ENCODE measurements around the gene SND1.

Gene SND1

GRCh38 chr7:128059143-128059988, 407.4 kb downstream of the SND1 start:
- TF ChIP-seq ZBTB7A (IDR thresholded peaks at IDR 0.05; ENCODE audit: low read depth) (no peak), EGR1 (IDR thresholded peaks at IDR 0.05) (no peak)
- TF ChIP-seq, protein P1, sequence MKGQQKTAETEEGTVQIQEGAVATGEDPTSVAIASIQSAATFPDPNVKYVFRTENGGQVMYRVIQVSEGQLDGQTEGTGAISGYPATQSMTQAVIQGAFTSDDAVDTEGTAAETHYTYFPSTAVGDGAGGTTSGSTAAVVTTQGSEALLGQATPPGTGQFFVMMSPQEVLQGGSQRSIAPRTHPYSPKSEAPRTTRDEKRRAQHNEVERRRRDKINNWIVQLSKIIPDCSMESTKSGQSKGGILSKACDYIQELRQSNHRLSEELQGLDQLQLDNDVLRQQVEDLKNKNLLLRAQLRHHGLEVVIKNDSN (IDR thresholded peaks at IDR 0.05) = no peak

DNA sequence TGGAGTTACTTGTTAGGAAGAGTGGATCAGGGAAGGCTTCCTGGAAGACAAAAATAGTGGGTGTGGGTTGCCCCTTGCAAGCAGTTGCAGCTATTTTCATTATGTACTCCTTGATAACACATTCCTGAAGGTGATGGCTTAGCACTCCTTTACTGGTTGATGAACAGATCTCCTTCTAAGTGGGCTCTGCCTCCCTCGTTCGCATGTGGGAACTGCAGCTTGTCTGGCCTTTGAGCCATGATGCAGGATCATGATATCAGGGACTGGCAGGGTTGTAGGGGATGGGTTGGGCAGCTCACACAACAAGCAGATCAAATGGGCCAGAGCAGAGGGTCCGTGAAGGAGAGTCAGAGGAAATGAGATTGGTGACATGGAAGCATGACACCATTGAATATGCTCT, 408.0 kb downstream of the SND1 start:
- no peak for TF ChIP-seq NFIC (IDR thresholded peaks at IDR 0.05)
- TF ChIP-seq EGR1 (IDR thresholded peaks at IDR 0.05) = no peak
- no peak for TF ChIP-seq CEBPB (IDR thresholded peaks at IDR 0.05)
- TF ChIP-seq TEAD4 (IDR thresholded peaks at IDR 0.05) = no peak
- no peak for TF ChIP-seq ZBTB7A (IDR thresholded peaks at IDR 0.05; ENCODE audit: low read depth)
- TF ChIP-seq, protein P1 (IDR thresholded peaks at IDR 0.05) = no peak
- no peak for TF ChIP-seq YY1 (IDR thresholded peaks at IDR 0.05; ENCODE audit: low read depth)
- TF ChIP-seq, protein P2, sequence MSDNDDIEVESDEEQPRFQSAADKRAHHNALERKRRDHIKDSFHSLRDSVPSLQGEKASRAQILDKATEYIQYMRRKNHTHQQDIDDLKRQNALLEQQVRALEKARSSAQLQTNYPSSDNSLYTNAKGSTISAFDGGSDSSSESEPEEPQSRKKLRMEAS (IDR thresholded peaks at IDR 0.05) = no peak
- TF ChIP-seq TAF1 (IDR thresholded peaks at IDR 0.05; ENCODE audit: low read depth) = no peak
- no peak for TF ChIP-seq FOXM1 (IDR thresholded peaks at IDR 0.05; ENCODE audit: borderline replicate concordance, low read depth)
- TF ChIP-seq TCF12 (IDR thresholded peaks at IDR 0.05; ENCODE audit: low read depth) = no peak
- TF ChIP-seq, protein P3, sequence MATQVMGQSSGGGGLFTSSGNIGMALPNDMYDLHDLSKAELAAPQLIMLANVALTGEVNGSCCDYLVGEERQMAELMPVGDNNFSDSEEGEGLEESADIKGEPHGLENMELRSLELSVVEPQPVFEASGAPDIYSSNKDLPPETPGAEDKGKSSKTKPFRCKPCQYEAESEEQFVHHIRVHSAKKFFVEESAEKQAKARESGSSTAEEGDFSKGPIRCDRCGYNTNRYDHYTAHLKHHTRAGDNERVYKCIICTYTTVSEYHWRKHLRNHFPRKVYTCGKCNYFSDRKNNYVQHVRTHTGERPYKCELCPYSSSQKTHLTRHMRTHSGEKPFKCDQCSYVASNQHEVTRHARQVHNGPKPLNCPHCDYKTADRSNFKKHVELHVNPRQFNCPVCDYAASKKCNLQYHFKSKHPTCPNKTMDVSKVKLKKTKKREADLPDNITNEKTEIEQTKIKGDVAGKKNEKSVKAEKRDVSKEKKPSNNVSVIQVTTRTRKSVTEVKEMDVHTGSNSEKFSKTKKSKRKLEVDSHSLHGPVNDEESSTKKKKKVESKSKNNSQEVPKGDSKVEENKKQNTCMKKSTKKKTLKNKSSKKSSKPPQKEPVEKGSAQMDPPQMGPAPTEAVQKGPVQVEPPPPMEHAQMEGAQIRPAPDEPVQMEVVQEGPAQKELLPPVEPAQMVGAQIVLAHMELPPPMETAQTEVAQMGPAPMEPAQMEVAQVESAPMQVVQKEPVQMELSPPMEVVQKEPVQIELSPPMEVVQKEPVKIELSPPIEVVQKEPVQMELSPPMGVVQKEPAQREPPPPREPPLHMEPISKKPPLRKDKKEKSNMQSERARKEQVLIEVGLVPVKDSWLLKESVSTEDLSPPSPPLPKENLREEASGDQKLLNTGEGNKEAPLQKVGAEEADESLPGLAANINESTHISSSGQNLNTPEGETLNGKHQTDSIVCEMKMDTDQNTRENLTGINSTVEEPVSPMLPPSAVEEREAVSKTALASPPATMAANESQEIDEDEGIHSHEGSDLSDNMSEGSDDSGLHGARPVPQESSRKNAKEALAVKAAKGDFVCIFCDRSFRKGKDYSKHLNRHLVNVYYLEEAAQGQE (IDR thresholded peaks at IDR 0.05; ENCODE audit: low read depth) = no peak
- TF ChIP-seq EP300 (IDR thresholded peaks at IDR 0.05; ENCODE audit: borderline replicate concordance) = no peak

DNA sequence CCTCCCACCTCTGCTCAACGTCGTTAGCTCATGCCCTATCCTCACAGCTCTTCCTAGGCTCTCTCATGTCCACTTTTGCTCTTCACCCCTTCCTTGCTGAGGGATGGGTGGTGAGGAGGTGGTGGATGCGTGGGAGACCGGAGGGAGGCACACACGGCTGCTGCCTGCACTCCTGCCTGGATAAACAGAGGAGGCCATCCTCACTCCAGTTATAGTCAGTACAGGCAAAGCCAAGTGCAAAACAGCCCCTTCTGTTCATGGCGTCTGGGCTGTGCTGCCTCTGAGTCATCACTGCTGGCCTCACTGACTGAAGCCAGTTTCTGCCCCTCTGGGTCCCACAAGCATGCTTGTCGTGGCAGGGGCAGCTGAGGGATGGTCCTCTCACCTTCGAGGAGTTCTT, 411.1 kb downstream of the SND1 start:
- TF ChIP-seq TEAD4 (IDR thresholded peaks at IDR 0.05) = no peak
- TF ChIP-seq CREB1 (IDR thresholded peaks at IDR 0.05; ENCODE audit: low read depth) = no peak
- no peak for TF ChIP-seq CEBPB (IDR thresholded peaks at IDR 0.05)
- TF ChIP-seq, protein P2 (IDR thresholded peaks at IDR 0.05) = no peak
- TF ChIP-seq, protein P3 (IDR thresholded peaks at IDR 0.05; ENCODE audit: low read depth) = no peak
- no peak for TF ChIP-seq TAF1 (IDR thresholded peaks at IDR 0.05; ENCODE audit: low read depth)
- no peak for TF ChIP-seq EP300 (IDR thresholded peaks at IDR 0.05; ENCODE audit: borderline replicate concordance)
- TF ChIP-seq YY1 (IDR thresholded peaks at IDR 0.05; ENCODE audit: low read depth) = no peak
- no peak for TF ChIP-seq ZBTB7A (IDR thresholded peaks at IDR 0.05; ENCODE audit: low read depth)

DNA sequence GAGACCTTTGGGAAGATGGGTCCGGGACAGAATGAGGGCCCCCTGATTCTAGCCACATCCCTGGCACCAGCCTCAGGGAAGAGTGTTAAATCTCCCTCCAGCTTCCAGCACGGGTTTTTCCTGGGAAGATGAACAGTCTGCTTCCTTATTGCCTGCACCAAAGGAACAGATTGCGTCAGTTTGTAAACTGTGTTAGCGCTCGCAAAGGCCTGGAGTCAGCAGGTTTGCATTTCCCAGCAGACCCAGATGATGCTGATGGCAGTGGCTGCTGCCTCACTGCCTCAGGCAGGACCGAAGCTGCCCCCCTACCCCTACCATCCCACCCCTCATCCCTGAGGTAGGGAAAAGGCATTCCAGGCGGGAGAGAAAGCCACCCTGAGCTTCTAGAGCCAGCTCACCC, 413.9 kb downstream of the SND1 start:
- TF ChIP-seq, protein P2 (IDR thresholded peaks at IDR 0.05) = no peak
- TF ChIP-seq TEAD4 (IDR thresholded peaks at IDR 0.05) = no peak
- TF ChIP-seq YY1 (IDR thresholded peaks at IDR 0.05; ENCODE audit: low read depth) = no peak
- TF ChIP-seq NFIC (IDR thresholded peaks at IDR 0.05) = no peak
- TF ChIP-seq EP300 (IDR thresholded peaks at IDR 0.05; ENCODE audit: borderline replicate concordance) = no peak
- no peak for TF ChIP-seq TAF1 (IDR thresholded peaks at IDR 0.05; ENCODE audit: low read depth)
- TF ChIP-seq, protein P1 (IDR thresholded peaks at IDR 0.05) = no peak
- TF ChIP-seq FOXM1 (IDR thresholded peaks at IDR 0.05; ENCODE audit: borderline replicate concordance, low read depth) = no peak
- no peak for TF ChIP-seq ZBTB7A (IDR thresholded peaks at IDR 0.05; ENCODE audit: low read depth)
- no peak for TF ChIP-seq RAD21 (IDR thresholded peaks at IDR 0.05; ENCODE audit: low read depth)
- TF ChIP-seq, protein P3 (IDR thresholded peaks at IDR 0.05; ENCODE audit: low read depth) = no peak
- TF ChIP-seq EGR1 (IDR thresholded peaks at IDR 0.05) = no peak
- TF ChIP-seq TCF12 (IDR thresholded peaks at IDR 0.05; ENCODE audit: low read depth) = no peak

Measured in Ishikawa (cell line).